CD4-positive, alpha-beta T cell treated with Interleukin-1 beta for 1 hour (primary cell): ENCODE measurements around the gene CASQ1.

Source experiments
- DNase-seq, 2 donors: peaks; one replicate each; pipeline ENCODE4 v3.0.0-alpha.2; 2020 to 2022

Gene CASQ1

DNA sequence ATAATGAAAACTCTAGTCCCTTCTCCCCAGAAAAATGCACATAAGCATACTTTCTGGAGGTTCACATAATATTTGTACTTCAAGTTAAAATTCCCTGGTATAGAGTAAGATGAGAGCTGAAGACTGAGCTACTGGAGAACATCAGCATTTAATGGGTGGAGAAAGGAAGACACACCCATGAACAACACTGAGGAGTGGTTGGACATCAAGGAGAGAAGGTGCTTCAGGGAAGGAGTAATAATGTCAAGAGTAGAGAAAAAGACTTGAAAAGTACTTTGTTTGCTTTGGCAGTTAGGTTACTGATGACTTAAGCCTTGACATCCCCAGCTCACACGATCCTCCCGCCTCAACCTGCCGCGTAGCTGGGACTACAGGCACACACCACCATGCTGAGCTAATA lies 36.7 kb downstream of the CASQ1 start:
- DNase-seq, result no peak

DNA sequence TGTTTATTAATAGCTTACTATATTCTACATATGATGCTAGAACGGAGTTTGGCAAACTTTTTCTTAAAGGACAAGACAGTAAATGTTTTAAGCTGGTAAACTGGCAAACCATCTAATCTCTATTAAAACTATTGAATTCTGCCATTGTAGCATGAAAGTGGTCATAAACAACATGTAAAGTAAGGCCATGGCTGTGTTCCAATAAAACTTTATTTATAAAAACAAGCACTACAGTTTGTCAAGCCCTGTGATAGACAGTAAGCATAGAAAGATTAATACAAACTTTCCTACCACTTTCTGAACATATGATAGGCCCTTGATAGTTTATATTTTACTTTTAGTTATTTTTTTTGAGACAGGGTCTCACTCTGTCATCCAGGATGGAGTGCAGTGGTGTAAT lies 37.2 kb downstream of the CASQ1 start:
- DNase-seq, result no peak

DNA sequence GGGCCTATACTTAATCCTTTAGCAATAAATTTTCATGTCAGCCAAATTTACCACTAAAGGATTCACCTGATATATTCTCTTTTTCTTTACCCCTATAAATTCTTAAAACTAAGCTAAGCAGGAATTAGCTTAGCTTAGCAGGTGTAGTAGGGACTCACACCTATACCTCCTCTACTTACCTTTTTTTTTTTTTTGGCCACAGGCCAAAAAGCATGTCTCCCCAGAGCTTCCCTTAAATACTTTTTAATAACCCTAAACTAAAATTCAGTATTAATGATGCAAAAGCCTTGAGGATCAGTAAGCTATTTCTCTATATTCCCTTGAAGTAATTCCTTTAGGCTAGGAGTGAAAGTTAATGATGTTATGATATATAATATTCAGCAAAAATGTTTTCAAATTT lies 38.1 kb downstream of the CASQ1 start:
- no peak for DNase-seq

DNA sequence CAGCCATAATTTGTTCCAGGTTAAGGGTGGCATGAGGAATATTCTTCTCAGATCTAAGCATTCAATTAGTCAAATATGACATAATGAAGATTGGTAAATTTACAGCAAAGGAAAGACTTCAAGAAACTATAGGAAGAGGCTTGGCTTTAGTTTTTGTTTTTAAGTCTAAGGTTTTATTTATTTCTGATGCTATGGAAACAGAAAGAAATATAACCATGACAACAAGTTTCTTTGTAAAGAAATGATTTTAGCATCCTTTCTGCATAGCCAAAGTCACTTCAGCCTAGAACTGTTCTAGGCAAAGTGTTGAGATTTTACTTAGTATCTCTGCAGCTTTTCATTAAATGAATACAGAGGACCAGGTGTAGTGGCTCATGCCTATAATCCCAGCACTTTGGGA lies 42.5 kb downstream of the CASQ1 start:
- no peak for DNase-seq

DNA sequence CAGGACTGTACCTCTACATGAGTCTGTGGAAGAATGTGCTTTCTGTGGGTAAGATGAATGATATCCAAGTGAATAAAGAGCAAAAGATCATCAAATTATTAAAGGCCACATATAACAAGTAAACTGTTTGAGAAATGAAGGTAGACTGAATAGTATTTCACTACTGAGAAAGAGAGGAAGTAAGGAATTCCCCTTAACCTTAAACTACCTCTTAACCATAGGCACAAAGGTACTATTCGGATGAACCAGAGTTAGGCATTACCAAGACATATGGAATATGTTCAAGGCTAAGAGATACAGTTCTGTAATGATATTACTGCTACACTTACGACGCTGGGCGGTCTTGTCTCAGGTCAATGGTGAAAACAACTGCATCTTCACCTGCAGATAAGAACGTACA lies 46.4 kb downstream of the CASQ1 start:
- no peak for DNase-seq

DNA sequence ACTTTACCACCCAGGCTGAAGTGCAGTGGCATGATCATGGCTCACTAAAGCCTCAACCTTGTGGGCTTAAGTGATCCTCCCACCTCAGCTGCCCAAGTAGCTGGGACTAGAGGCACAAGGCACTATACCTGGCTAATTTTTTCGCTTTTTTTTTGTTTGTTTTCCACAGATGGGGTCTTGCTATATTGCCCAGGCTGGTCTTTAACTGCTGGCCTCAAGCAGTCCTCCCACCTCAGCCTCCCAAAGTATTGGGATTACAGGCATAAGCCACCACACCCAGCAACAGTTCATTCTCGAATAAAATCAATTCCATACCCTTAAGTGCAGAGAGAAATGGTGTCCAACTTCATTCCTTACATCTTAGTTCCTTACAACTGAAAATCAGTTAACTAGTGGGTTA lies 47.2 kb downstream of the CASQ1 start:
- no peak for DNase-seq

DNA sequence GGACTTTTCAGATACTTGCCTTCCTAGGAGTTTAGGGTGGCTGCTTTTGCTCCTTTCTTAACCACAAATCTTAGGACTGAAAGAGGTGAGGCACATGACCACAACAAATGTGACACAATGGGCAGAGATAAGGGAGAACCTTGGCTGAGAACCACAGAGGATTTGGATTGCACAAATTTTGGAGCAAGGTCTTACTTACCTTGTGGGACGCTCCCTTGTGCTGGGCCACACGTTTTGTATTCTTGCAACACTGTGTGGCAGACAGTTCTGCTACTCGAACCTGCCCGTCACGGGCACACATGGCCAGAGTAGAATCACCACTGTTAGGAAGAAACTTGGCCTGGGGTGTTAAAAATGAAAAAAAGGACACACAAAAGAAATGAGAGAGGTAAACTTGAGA lies 48.0 kb downstream of the CASQ1 start:
- no peak for DNase-seq

DNA sequence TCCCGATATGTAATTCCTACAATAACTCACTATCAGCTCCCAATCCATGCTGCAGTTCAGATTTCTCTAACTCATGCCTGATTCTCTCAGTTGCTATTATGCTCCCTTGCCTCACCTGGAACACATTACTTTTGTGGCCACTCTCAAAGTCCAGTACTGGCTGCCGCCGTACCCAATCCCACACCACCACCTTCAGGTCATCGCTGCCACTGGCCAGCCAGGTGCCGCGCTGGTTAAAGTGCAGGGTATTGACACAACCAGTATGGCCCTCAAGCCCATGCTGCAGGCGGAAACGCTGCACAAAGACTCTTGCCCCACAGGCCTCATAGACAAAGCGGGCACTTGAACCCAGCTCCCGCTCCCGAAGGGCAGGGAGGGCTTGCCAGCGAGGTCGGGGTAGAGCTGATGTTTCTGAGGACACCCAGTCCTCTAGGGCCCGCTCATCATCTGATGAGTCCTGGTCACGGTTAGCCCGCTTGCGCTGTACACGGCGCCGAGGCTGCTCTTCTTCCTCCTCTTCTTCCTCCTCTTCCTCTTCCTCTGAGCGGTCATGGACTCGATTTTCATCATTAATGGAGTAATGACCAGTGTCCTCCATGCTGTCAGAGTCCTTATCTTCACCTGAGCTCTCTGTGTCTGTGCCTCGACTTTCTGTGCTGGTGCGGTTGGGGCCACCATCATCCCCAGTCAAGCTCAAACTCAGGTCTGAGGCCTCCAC lies 49.4 kb downstream of the CASQ1 start:
- no peak for DNase-seq

DNA sequence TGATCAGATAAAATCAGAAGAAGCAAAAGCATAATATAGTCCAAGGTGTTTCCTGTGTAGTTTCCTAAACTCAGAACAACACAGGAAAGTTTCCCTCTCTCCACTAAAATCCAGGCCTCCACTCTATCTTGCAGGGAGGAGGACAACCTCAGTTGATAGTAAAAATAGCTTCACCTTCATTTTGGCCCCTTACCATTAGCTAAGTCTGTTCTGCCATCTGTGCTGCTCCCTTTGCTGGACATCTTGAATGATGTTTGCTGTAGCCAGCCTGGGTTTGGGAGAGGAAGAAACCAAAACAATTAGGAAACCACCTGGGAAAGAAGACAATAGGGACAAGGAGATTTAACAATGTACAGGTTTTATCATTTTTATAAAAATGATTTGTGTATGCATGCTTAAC lies 53.4 kb downstream of the CASQ1 start:
- DNase-seq, result no peak

DNA sequence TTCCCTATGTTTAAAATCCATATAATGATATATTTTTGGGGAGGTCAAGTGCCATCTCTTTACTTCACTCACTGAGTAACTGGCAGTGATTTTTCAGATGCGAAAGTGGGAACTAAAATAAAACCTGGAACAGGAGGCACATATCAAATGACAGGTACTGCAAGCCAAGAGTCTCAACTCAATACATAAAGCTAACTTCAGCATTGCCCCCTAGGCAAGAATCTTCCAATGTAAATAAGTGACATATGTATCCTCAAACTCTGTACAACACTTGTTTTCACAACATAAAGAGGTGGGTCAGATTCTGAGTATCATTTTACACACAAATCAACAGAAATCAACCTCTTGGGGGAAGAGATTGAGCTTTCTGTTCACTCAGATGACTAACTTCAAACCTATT lies 53.8 kb downstream of the CASQ1 start:
- no peak for DNase-seq

DNA sequence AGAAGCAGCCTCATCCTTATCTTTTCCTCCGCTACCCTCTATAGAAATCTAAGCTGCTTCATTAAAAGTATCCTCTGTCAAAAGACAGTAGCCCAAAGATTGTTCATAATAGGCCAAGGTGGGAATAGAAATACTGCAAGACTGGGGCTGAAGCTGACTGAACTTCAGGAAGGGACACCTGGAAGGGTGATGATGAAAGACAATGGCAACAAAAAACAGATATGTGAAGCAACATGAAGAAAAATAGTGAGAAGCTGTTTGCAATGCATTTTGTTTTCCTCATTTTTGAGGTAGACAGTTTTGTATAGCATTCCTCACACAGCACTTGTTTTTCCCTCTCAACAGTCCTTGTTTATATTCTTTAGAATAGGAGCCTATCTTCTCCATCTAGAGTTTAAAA lies 55.1 kb downstream of the CASQ1 start:
- no peak for DNase-seq

DNA sequence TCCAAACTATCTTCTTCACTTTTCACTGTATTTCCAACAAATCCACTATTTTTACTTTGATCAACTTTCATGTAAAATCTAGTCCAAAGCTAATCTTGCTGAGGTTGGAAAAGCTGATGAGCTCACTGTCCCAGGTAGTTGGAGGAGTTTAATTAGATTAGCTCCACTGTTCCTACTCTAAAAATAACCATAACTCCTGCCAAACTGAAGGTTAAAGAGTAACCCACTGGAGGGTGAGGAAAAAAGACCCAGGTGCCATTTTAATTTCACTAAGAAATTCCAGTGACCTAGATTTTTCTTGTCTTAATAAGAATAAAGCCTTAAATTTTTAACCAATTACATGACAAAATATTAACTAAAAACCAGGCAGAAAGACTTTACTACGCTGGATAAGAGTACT lies 56.7 kb downstream of the CASQ1 start:
- DNase-seq, result no peak

DNA sequence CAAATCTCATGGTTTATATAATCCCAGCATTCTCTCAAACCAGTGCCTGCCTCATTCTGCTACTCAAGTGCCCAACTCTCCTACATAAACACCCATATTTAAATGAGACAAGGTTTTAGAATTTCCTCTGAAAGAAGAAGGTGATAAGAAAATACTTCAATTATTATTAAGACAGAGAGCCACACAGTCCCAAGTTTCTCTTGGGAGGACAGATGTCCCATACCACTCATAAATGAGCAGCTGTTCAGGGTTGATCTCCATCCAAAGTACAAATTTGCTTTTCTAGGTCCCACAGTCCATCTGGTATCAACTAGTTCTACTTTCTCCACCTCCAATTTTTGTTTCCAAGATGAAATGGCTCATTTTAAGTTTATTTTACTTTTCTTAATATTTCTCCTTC lies 60.6 kb downstream of the CASQ1 start:
- no peak for DNase-seq
